BLaER1 treated with 17β-estradiol and CSF1 and Interleukin-3, amounts not matched to agents 10 nM and 100 nM (cell line): ENCODE measurements around the gene KLC1.
"Not testable (repeated sequence)": the region's sequence is repeated elsewhere in the genome, so short reads cannot be mapped to it uniquely, and the experiment has no call there.

Experiments used
- H3K27ac ChIP-seq, 11 experiments: shearing (Covaris generic); formaldehyde crosslinking; 2 replicates each; pipeline ENCODE4 v1.8.1; 2022
- H3K27me3 ChIP-seq, 11 experiments: shearing (Covaris generic); formaldehyde crosslinking; 2 replicates each; pipeline ENCODE4 v1.8.1; 2022
- H3K36me3 ChIP-seq, 11 experiments: shearing (Covaris generic); formaldehyde crosslinking; 2 replicates each; pipeline ENCODE4 v1.8.1; 2022
- H3K4me1 ChIP-seq, 10 experiments: shearing (Covaris generic); formaldehyde crosslinking; 2 replicates each; pipeline ENCODE4 v1.8.1; 2022
- H3K4me2 ChIP-seq, 11 experiments: shearing (Covaris generic); formaldehyde crosslinking; 2 replicates each; pipeline ENCODE4 v1.8.1; 2022
- H3K4me3 ChIP-seq, 10 experiments: shearing (Covaris generic); formaldehyde crosslinking; 2 replicates each; pipeline ENCODE4 v1.8.1; 2022
- H3K9ac ChIP-seq, 11 experiments: shearing (Covaris generic); formaldehyde crosslinking; 2 replicates each; pipeline ENCODE4 v1.8.1; 2022
- H3K9me3 ChIP-seq, 11 experiments: shearing (Covaris generic); formaldehyde crosslinking; replicated peaks in 1 of 11; 2 replicates each; pipeline ENCODE4 v1.8.1; 2022
- H4K20me1 ChIP-seq, 11 experiments: shearing (Covaris generic); formaldehyde crosslinking; 2 replicates each; pipeline ENCODE4 v1.8.1; 2022
- Cebpa-rat ChIP-seq, 11 experiments: shearing (Covaris generic); IDR thresholded peaks; 2 replicates each; pipeline ENCODE4 v1.8.1; 2022

The KLC1 gene

DNA sequence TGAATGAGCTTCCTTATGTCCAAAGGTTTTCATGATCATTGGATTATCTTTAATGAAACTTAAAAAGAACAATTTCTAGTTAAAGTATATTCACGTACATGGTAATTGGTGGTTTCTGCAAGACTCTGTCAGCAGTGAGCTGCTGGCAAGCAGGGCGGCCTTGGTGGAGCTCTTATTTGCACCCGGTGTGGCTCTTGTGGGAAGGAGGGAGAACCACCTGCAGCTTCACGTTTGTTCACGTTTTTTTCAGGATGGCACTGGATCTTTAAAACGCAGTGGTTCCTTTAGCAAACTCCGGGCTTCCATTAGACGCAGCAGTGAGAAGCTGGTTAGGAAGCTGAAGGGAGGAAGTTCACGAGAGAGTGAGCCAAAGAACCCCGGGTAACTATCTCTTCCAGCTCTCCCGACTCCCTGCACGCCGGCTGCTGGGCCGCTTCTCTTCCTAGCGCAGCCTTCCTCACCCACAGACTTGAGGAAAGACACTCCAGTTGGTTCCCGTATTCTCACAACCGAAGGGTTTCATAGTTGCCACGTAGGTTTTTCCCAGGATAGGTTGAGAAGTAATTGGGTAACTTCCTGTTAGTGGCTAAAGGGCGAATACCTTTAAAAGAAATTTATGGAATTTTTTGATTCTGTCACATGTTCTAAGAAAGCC, 57.9 kb downstream of the KLC1 start:
- Histone ChIP-seq H3K36me3 (peaks cover 70 to 100% (median 85%) of the 10 kb centered on the region in 11 experiments), H3K9me3 (no peaks in the 10 kb centered on the region), H4K20me1 (peaks cover 44 to 100% (median 76%) of the 10 kb centered on the region in 11 experiments; a peak in 21 of 22 replicates), H3K9ac (no peak overlapping the region), H3K27ac (no peak overlapping the region), H3K27me3 (no peaks in the 10 kb centered on the region), H3K4me3 (no peak overlapping the region), H3K4me2 (no peak overlapping the region), H3K4me1 (peaks cover 17 to 38% (median 29%) of the 10 kb centered on the region in 10 experiments; a peak in 19 of 20 replicates)
- TF ChIP-seq Cebpa-rat (IDR thresholded peaks at IDR 0.05), result no peak

- no peaks in the 10 kb centered on the region for H3K27me3 ChIP-seq
- H3K4me1 ChIP-seq, result peaks cover 17 to 46% (median 35%) of the 10 kb centered on the region in 10 experiments; a peak in 19 of 20 replicates
- TF ChIP-seq Cebpa-rat (IDR thresholded peaks at IDR 0.05), result no peak
- H3K27ac ChIP-seq, result no peak overlapping the region
- H3K4me2 ChIP-seq, result no peak overlapping the region
- peaks cover 64 to 100% (median 85%) of the 10 kb centered on the region in 11 experiments for H3K36me3 ChIP-seq
- H3K9ac ChIP-seq, result no peak overlapping the region
- H3K4me3 ChIP-seq, result no peak overlapping the region
- no peaks in the 10 kb centered on the region for H3K9me3 ChIP-seq
- peaks cover 49 to 100% (median 83%) of the 10 kb centered on the region in 11 experiments; a peak in 21 of 22 replicates for H4K20me1 ChIP-seq
These were observed 58.7 kb downstream of the KLC1 start for GRCh38 chr14:103687712-103688111.

GRCh38 chr14:103688441-103688840, 59.4 kb downstream of the KLC1 start:
- TF ChIP-seq Cebpa-rat (IDR thresholded peaks at IDR 0.05), result no peak
- Histone ChIP-seq H3K4me1 (peaks cover 17 to 53% (median 42%) of the 10 kb centered on the region in 10 experiments; a peak in 19 of 20 replicates), H3K9ac (0 out of 22 replicates have a peak overlapping the region, but pooled peaks of 1 of the 11 experiments have one; percentile 13), H3K36me3 (peaks cover 64 to 100% (median 85%) of the 10 kb centered on the region in 11 experiments), H4K20me1 (peaks cover 55 to 100% (median 83%) of the 10 kb centered on the region in 11 experiments; a peak in 21 of 22 replicates), H3K4me3 (no peak overlapping the region), H3K4me2 (no peak overlapping the region), H3K27me3 (no peaks in the 10 kb centered on the region), H3K9me3 (no peaks in the 10 kb centered on the region), H3K27ac (no peak overlapping the region)

GRCh38 chr14:103688906-103689902, 60.2 kb downstream of the KLC1 start:
- H3K4me3 ChIP-seq, result no peak overlapping the region
- no peaks in the 10 kb centered on the region for H3K27me3 ChIP-seq
- no peaks in the 10 kb centered on the region for H3K9me3 ChIP-seq
- peak overlapping the region in 6 of 11 experiments; percentile 10 to 87 (median 73); a peak in 5 of 22 replicates for H3K4me2 ChIP-seq
- peaks cover 17 to 60% (median 50%) of the 10 kb centered on the region in 10 experiments; a peak in 19 of 20 replicates for H3K4me1 ChIP-seq
- H3K9ac ChIP-seq, result 0 out of 22 replicates have a peak overlapping the region, but pooled peaks of 1 of the 11 experiments have one; percentile 21
- peaks cover 64 to 100% (median 85%) of the 10 kb centered on the region in 11 experiments for H3K36me3 ChIP-seq
- H4K20me1 ChIP-seq, result peaks cover 59 to 100% (median 83%) of the 10 kb centered on the region in 11 experiments; a peak in 21 of 22 replicates
- TF ChIP-seq Cebpa-rat (IDR thresholded peaks at IDR 0.05), result no peak
- no peak overlapping the region for H3K27ac ChIP-seq

DNA sequence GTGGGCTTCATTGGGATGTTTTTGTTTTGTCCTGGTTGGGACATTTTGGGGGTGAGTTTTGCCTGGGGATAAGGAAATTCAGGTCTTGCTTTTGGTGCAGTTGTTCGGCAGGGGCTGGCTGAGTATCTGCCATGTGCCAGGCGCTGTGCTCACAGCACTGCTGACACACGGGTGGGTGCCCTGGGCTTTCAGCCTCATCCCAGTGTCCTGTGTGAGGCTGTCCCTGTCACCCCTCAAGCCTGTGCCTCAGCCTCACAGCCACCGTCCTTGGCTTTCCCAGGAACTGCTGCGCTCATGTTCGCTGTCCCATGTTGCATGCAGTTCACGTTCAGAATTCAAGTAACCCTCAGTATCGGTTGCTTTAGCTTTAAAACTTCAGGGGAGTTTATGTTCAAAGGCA, 61.3 kb downstream of the KLC1 start:
- H3K27me3 ChIP-seq, result no peaks in the 10 kb centered on the region
- H3K36me3 ChIP-seq, result peaks cover 61 to 100% (median 80%) of the 10 kb centered on the region in 11 experiments
- peaks cover 28 to 72% (median 61%) of the 10 kb centered on the region in 10 experiments for H3K4me1 ChIP-seq
- no peak for TF ChIP-seq Cebpa-rat (IDR thresholded peaks at IDR 0.05)
- H3K4me3 ChIP-seq, result no peak overlapping the region
- peak overlapping the region in 3 of 11 experiments; percentile 2 to 55 (median 18); a peak in 2 of 22 replicates for H3K27ac ChIP-seq
- no peaks in the 10 kb centered on the region for H3K9me3 ChIP-seq
- peaks cover 63 to 100% (median 83%) of the 10 kb centered on the region in 11 experiments; a peak in 21 of 22 replicates for H4K20me1 ChIP-seq
- peak overlapping the region in 9 of 11 experiments; percentile 0 to 87 (median 71); a peak in 14 of 22 replicates for H3K4me2 ChIP-seq
- peak overlapping the region in 4 of 11 experiments; percentile 2 to 14 (median 7); a peak in 1 of 22 replicates for H3K9ac ChIP-seq

- peaks cover 49 to 96% (median 68%) of the 10 kb centered on the region in 11 experiments for H3K36me3 ChIP-seq
- H3K27me3 ChIP-seq, H3K4me3 ChIP-seq, H3K9me3 ChIP-seq: not testable (repeated sequence)
- peak overlapping the region in 6 of 11 experiments; percentile 1 to 58 (median 34); a peak in 7 of 22 replicates for H3K9ac ChIP-seq
- peaks cover 65 to 99% (median 86%) of the 10 kb centered on the region in 11 experiments for H4K20me1 ChIP-seq
- peak overlapping the region in 5 of 11 experiments; percentile 13 to 69 (median 55); a peak in 9 of 22 replicates for H3K27ac ChIP-seq
- peak overlapping the region; percentile 20 to 87 (median 70); a peak in 19 of 22 replicates for H3K4me2 ChIP-seq
- peaks cover 40 to 84% (median 74%) of the 10 kb centered on the region in 10 experiments for H3K4me1 ChIP-seq
These were observed 62.6 kb downstream of the KLC1 start for GRCh38 chr14:103691655-103692054.

DNA sequence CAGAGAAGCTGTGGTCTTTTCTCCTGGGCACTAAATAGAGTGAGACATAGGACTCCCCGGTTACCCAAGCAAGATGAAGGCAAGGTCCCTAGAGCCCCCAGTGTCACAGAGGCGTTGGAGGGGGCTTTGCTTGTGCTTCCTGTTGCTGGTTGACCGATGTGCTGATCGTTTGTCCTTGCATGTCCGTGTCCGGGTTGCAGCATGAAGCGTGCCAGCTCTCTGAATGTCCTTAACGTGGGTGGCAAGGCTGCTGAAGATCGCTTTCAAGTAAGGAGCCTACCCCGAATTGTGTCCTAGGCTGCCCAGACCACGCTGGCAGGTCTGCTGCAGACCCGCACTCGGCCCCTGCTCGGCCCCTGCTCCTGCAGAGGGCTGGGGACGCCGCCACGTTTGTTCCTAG, 63.1 kb downstream of the KLC1 start:
- H3K4me2 ChIP-seq, result peak overlapping the region in 10 of 11 experiments; percentile 2 to 87 (median 70); a peak in 16 of 22 replicates
- no peaks in the 10 kb centered on the region for H3K9me3 ChIP-seq
- peak overlapping the region in 6 of 11 experiments; percentile 13 to 69 (median 48); a peak in 9 of 22 replicates for H3K27ac ChIP-seq
- H4K20me1 ChIP-seq, result peaks cover 70 to 99% (median 90%) of the 10 kb centered on the region in 11 experiments
- no peak for TF ChIP-seq Cebpa-rat (IDR thresholded peaks at IDR 0.05)
- peaks cover 46 to 96% (median 66%) of the 10 kb centered on the region in 11 experiments for H3K36me3 ChIP-seq
- peaks cover 46 to 89% (median 79%) of the 10 kb centered on the region in 10 experiments for H3K4me1 ChIP-seq
- H3K4me3 ChIP-seq, result no peak overlapping the region; a peak in 1 of 20 replicates
- H3K27me3 ChIP-seq, result no peaks in the 10 kb centered on the region
- H3K9ac ChIP-seq, result peak overlapping the region in 7 of 11 experiments; percentile 1 to 58 (median 23); a peak in 8 of 22 replicates

GRCh38 chr14:103692871-103693270, 63.9 kb downstream of the KLC1 start:
- peak overlapping the region in 4 of 11 experiments; percentile 42 to 69 (median 50); a peak in 5 of 22 replicates for H3K27ac ChIP-seq
- H3K9me3 ChIP-seq, result no peaks in the 10 kb centered on the region
- peaks cover 75 to 99% (median 95%) of the 10 kb centered on the region in 11 experiments for H4K20me1 ChIP-seq
- H3K4me1 ChIP-seq, result peaks cover 51 to 97% (median 86%) of the 10 kb centered on the region in 10 experiments
- peaks cover 45 to 96% (median 66%) of the 10 kb centered on the region in 11 experiments for H3K36me3 ChIP-seq
- H3K4me3 ChIP-seq, result no peak overlapping the region
- no peaks in the 10 kb centered on the region for H3K27me3 ChIP-seq
- H3K9ac ChIP-seq, result peak overlapping the region in 6 of 11 experiments; percentile 1 to 30 (median 18); a peak in 5 of 22 replicates
- no peak for TF ChIP-seq Cebpa-rat (IDR thresholded peaks at IDR 0.05)
- peak overlapping the region in 2 of 11 experiments; percentile 71 to 87; a peak in 4 of 22 replicates for H3K4me2 ChIP-seq
